ENCODE measurements around the gene DAP3. TPM values are rescaled to one million over a fixed set of nuclear protein-coding genes. Genes with fewer than 3 reads are reported as not detected.
"Not testable (repeated sequence)": the region's sequence is repeated elsewhere in the genome, so short reads cannot be mapped to it uniquely, and the experiment has no call there.

The DAP3 gene
- total and polyA plus RNA-seq, 2 donors (not counting 1 experiment from before 2014, with no cell fraction given), result 54.2 to 103 TPM

GRCh38 chr1:155698382-155699038, 9.6 kb downstream of the DAP3 start:
- Histone ChIP-seq H3K9me3 (ENCODE audit: control insufficient read depth, insufficient read depth, low read depth, low read length) (no peaks in the 10 kb centered on the region), H3K4me1 (ENCODE audit: control insufficient read depth, extremely low read depth, insufficient read depth, low read length) (no peaks in the 10 kb centered on the region), H4K20me1 (ENCODE audit: control insufficient read depth, extremely low read depth, insufficient read depth, low read length) (no peaks in the 10 kb centered on the region), H3K9ac (ENCODE audit: insufficient read depth, low read length) (no peak overlapping the region), H3K27ac (ENCODE audit: insufficient read depth, low read length) (no peak overlapping the region), H3K36me3 (ENCODE audit: control insufficient read depth, insufficient read depth, low read length) (no peaks in the 10 kb centered on the region), H3K4me3 (replicated peaks in 1 of 4; ENCODE audit: control extremely low read depth in 1 of 4, insufficient read depth in 1 of 4, low read depth in 3 of 4, low read length in 4 of 4) (no peak overlapping the region), H3K4me2 (ENCODE audit: extremely low read depth, insufficient read depth, low read length) (no peak overlapping the region), H2AFZ (ENCODE audit: low read length) (no peak overlapping the region), H3K27me3 (ENCODE audit: control insufficient read depth, insufficient read depth, low read length) (no peaks in the 10 kb centered on the region), H3K79me2 (ENCODE audit: control insufficient read depth, insufficient read depth, low read length) (peaks cover 62% of the 10 kb centered on the region)
- no peak for TF ChIP-seq CTCF (conservative IDR thresholded peaks at IDR 0.05 in 1 of 2, IDR thresholded peaks at IDR 0.05 in 1 of 2; ENCODE audit: low read depth in 1 of 2, low read length in 2 of 2)
- TF ChIP-seq EZH2 (IDR thresholded peaks at IDR 0.05; ENCODE audit: low read length, missing control alignments), result no peak
- DNase-seq (ENCODE audit: low read depth in 2 of 2), result peak; percentile 15 to 78

- H3K79me2 ChIP-seq (ENCODE audit: control insufficient read depth, insufficient read depth, low read length), result peaks cover 58% of the 10 kb centered on the region
- not testable (repeated sequence) for H3K4me2 ChIP-seq (ENCODE audit: extremely low read depth, insufficient read depth, low read length); H3K4me1 ChIP-seq (ENCODE audit: control insufficient read depth, extremely low read depth, insufficient read depth, low read length); H2AFZ ChIP-seq (ENCODE audit: low read length); H4K20me1 ChIP-seq (ENCODE audit: control insufficient read depth, extremely low read depth, insufficient read depth, low read length); H3K9ac ChIP-seq (ENCODE audit: insufficient read depth, low read length); H3K27ac ChIP-seq (ENCODE audit: insufficient read depth, low read length); H3K4me3 ChIP-seq (replicated peaks in 1 of 4; ENCODE audit: control extremely low read depth in 1 of 4, insufficient read depth in 1 of 4, low read depth in 3 of 4, low read length in 4 of 4); H3K9me3 ChIP-seq (ENCODE audit: control insufficient read depth, insufficient read depth, low read depth, low read length); H3K27me3 ChIP-seq (ENCODE audit: control insufficient read depth, insufficient read depth, low read length); H3K36me3 ChIP-seq (ENCODE audit: control insufficient read depth, insufficient read depth, low read length)
- peak in 1 of 2 donors; percentile 17 for DNase-seq (ENCODE audit: low read depth in 2 of 2)
These were observed 10.2 kb downstream of the DAP3 start for GRCh38 chr1:155699062-155699461.

- not testable (repeated sequence) for DNase-seq (ENCODE audit: low read depth in 2 of 2); H3K36me3 ChIP-seq (ENCODE audit: control insufficient read depth, insufficient read depth, low read length); H3K4me1 ChIP-seq (ENCODE audit: control insufficient read depth, extremely low read depth, insufficient read depth, low read length); H3K27ac ChIP-seq (ENCODE audit: insufficient read depth, low read length); H2AFZ ChIP-seq (ENCODE audit: low read length); H3K4me3 ChIP-seq (replicated peaks in 1 of 4; ENCODE audit: control extremely low read depth in 1 of 4, insufficient read depth in 1 of 4, low read depth in 3 of 4, low read length in 4 of 4); H3K4me2 ChIP-seq (ENCODE audit: extremely low read depth, insufficient read depth, low read length); H4K20me1 ChIP-seq (ENCODE audit: control insufficient read depth, extremely low read depth, insufficient read depth, low read length); H3K9me3 ChIP-seq (ENCODE audit: control insufficient read depth, insufficient read depth, low read depth, low read length); H3K9ac ChIP-seq (ENCODE audit: insufficient read depth, low read length); H3K27me3 ChIP-seq (ENCODE audit: control insufficient read depth, insufficient read depth, low read length)
- peaks cover 47% of the 10 kb centered on the region for H3K79me2 ChIP-seq (ENCODE audit: control insufficient read depth, insufficient read depth, low read length)
These were observed 12.8 kb downstream of the DAP3 start for GRCh38 chr1:155701675-155702074.

- peaks cover 42% of the 10 kb centered on the region for H3K79me2 ChIP-seq (ENCODE audit: control insufficient read depth, insufficient read depth, low read length)
- no peaks in the 10 kb centered on the region for H3K27me3 ChIP-seq (ENCODE audit: control insufficient read depth, insufficient read depth, low read length)
- TF ChIP-seq CTCF (conservative IDR thresholded peaks at IDR 0.05 in 1 of 2, IDR thresholded peaks at IDR 0.05 in 1 of 2; ENCODE audit: low read depth in 1 of 2, low read length in 2 of 2) (no peak), EZH2 (IDR thresholded peaks at IDR 0.05; ENCODE audit: low read length, missing control alignments) (no peak)
- no peak overlapping the region for H3K27ac ChIP-seq (ENCODE audit: insufficient read depth, low read length)
- H3K4me1 ChIP-seq (ENCODE audit: control insufficient read depth, extremely low read depth, insufficient read depth, low read length), result no peaks in the 10 kb centered on the region
- H3K36me3 ChIP-seq (ENCODE audit: control insufficient read depth, insufficient read depth, low read length), result no peaks in the 10 kb centered on the region
- no peak overlapping the region for H3K4me3 ChIP-seq (replicated peaks in 1 of 4; ENCODE audit: control extremely low read depth in 1 of 4, insufficient read depth in 1 of 4, low read depth in 3 of 4, low read length in 4 of 4)
- DNase-seq (ENCODE audit: low read depth in 2 of 2), result no peak
- no peaks in the 10 kb centered on the region for H3K9me3 ChIP-seq (ENCODE audit: control insufficient read depth, insufficient read depth, low read depth, low read length)
- no peak overlapping the region for H3K9ac ChIP-seq (ENCODE audit: insufficient read depth, low read length)
- no peak overlapping the region for H3K4me2 ChIP-seq (ENCODE audit: extremely low read depth, insufficient read depth, low read length)
- H4K20me1 ChIP-seq (ENCODE audit: control insufficient read depth, extremely low read depth, insufficient read depth, low read length), result no peaks in the 10 kb centered on the region
- no peak overlapping the region for H2AFZ ChIP-seq (ENCODE audit: low read length)
These were observed 14.3 kb downstream of the DAP3 start for GRCh38 chr1:155703216-155703615.

GRCh38 chr1:155704414-155704813, 15.5 kb downstream of the DAP3 start:
- not testable (repeated sequence) for H2AFZ ChIP-seq (ENCODE audit: low read length); H3K4me2 ChIP-seq (ENCODE audit: extremely low read depth, insufficient read depth, low read length); DNase-seq (ENCODE audit: low read depth in 2 of 2); H3K4me3 ChIP-seq (replicated peaks in 1 of 4; ENCODE audit: control extremely low read depth in 1 of 4, insufficient read depth in 1 of 4, low read depth in 3 of 4, low read length in 4 of 4); H3K9me3 ChIP-seq (ENCODE audit: control insufficient read depth, insufficient read depth, low read depth, low read length); H3K36me3 ChIP-seq (ENCODE audit: control insufficient read depth, insufficient read depth, low read length); H3K4me1 ChIP-seq (ENCODE audit: control insufficient read depth, extremely low read depth, insufficient read depth, low read length); H3K27ac ChIP-seq (ENCODE audit: insufficient read depth, low read length); H3K9ac ChIP-seq (ENCODE audit: insufficient read depth, low read length); H4K20me1 ChIP-seq (ENCODE audit: control insufficient read depth, extremely low read depth, insufficient read depth, low read length); H3K27me3 ChIP-seq (ENCODE audit: control insufficient read depth, insufficient read depth, low read length)
- peaks cover 35% of the 10 kb centered on the region for H3K79me2 ChIP-seq (ENCODE audit: control insufficient read depth, insufficient read depth, low read length)
